ENCODE data around the gene IQSEC1. TPM values are rescaled to one million over a fixed set of nuclear protein-coding genes. Genes with fewer than 3 reads are reported as not detected.

The IQSEC1 gene
- total and polyA plus RNA-seq, 10 of the 15 experiments (the other 5 are each of a cell fraction or from before 2014, with no cell fraction given) = 0.92 to 55.2 (median 8.5) TPM

GRCh38 chr3:13108861-13109260 is 35.6 kb upstream of the IQSEC1 start:
- intact Hi-C loops (cut with micrococcal nuclease; ENCODE audit: unreplicated experiment) (no loop called here), in situ Hi-C loops (cut with MboI) (no loop called here)
- Histone ChIP-seq H3K4me2 (ENCODE audit: control insufficient read depth, insufficient read depth) (no peak overlapping the region), H3K4me1 (ENCODE audit: control insufficient read depth, insufficient read depth, low read length) (peaks cover 13% of the 10 kb centered on the region), H2AFZ (ENCODE audit: control insufficient read depth, low read depth, low read length) (no peak overlapping the region), H3K36me3 (ENCODE audit: control insufficient read depth in 2 of 2, insufficient read depth in 2 of 2, low read length in 1 of 2) (no peaks in the 10 kb centered on the region), H3K27ac (ENCODE audit: control insufficient read depth, insufficient read depth) (no peak overlapping the region), H3K9ac (ENCODE audit: control insufficient read depth, insufficient read depth, low read length) (no peak overlapping the region), H3K27me3 (replicated peaks in 1 of 2; ENCODE audit: control insufficient read depth in 2 of 2, insufficient read depth in 2 of 2, low read length in 1 of 2) (no peaks in the 10 kb centered on the region), H3K9me3 (replicated peaks; ENCODE audit: control insufficient read depth, insufficient read depth, low read length) (no peaks in the 10 kb centered on the region), H3K4me3 (no peak overlapping the region), H4K20me1 (ENCODE audit: control insufficient read depth, insufficient read depth) (no peaks in the 10 kb centered on the region), H3K79me2 (ENCODE audit: control insufficient read depth, insufficient read depth, low read length) (no peaks in the 10 kb centered on the region)
- DNase-seq (ENCODE audit: low read depth, low spot score) (no peak), ATAC-seq (no peak), FAIRE-seq (no peak)
- SMC1A ChIA-PET (ENCODE audit: uncharacterized antibody, unreplicated experiment) = no interaction called here
- no peak for TF ChIP-seq HDAC2 (IDR thresholded peaks at IDR 0.05)
- no peak for TF ChIP-seq RUNX3 (IDR thresholded peaks at IDR 0.05; ENCODE audit: low read length)
- TF ChIP-seq STAT3 (IDR thresholded peaks at IDR 0.05; ENCODE audit: low read depth, low read length) = no peak
- no peak for TF ChIP-seq ZBTB33 (IDR thresholded peaks at IDR 0.05)
- no peak for TF ChIP-seq ZBED1 (IDR thresholded peaks at IDR 0.05; ENCODE audit: borderline replicate concordance)
- TF ChIP-seq NKRF (conservative IDR thresholded peaks at IDR 0.05) = no peak
- TF ChIP-seq SMC3 (IDR thresholded peaks at IDR 0.05; ENCODE audit: borderline replicate concordance, low read length) = no peak
- no peak for TF ChIP-seq MYC (IDR thresholded peaks at IDR 0.05; ENCODE audit: insufficient read depth, insufficient read length, insufficient replicate concordance, low read length, severe bottlenecking)
- TF ChIP-seq CBFB (IDR thresholded peaks at IDR 0.05; ENCODE audit: low read depth) = no peak
- TF ChIP-seq YBX1 (IDR thresholded peaks at IDR 0.05) = no peak
- TF ChIP-seq WRNIP1 (IDR thresholded peaks at IDR 0.05; ENCODE audit: borderline replicate concordance, low read depth, low read length) = no peak
- no peak for TF ChIP-seq RELB (IDR thresholded peaks at IDR 0.05; ENCODE audit: low read depth)
- TF ChIP-seq IRF5 (IDR thresholded peaks at IDR 0.05; ENCODE audit: borderline replicate concordance) = no peak
- no peak for TF ChIP-seq ASH2L (IDR thresholded peaks at IDR 0.05; ENCODE audit: borderline replicate concordance, low read depth)
- no peak for TF ChIP-seq IRF3 (IDR thresholded peaks at IDR 0.05)
- TF ChIP-seq TCF12 (IDR thresholded peaks at IDR 0.05; ENCODE audit: low read depth, low read length) = no peak
- no peak for TF ChIP-seq PML (IDR thresholded peaks at IDR 0.05; ENCODE audit: low read length)
- TF ChIP-seq SIX5 (IDR thresholded peaks at IDR 0.05; ENCODE audit: low read depth, low read length, severe bottlenecking) = no peak
- no peak for TF ChIP-seq RB1 (IDR thresholded peaks at IDR 0.05; ENCODE audit: borderline replicate concordance)
- RAD21 ChIA-PET (ENCODE audit: unreplicated experiment) = no interaction called here
- 68% methylated on average over 12 of the region's 12 CpGs for WGBS (ENCODE audit: insufficient coverage, insufficient replicate concordance, low lambda C conversion rate, missing lambda C conversion rate)
- CTCF ChIA-PET = interaction anchor here (0.6 to 6.5 kb wide), 2 partner anchors 11 to 16 kb away, joined by 3 to 46 read pairs; no protein-coding TSS in a partner anchor
- POLR2A ChIA-PET = no interaction called here
- BruUV-seq (replicated peaks) = no TSS peak

All from GM12878 (cell line).